Measurements from ENCODE around the gene FEM1B.

The FEM1B gene

DNA sequence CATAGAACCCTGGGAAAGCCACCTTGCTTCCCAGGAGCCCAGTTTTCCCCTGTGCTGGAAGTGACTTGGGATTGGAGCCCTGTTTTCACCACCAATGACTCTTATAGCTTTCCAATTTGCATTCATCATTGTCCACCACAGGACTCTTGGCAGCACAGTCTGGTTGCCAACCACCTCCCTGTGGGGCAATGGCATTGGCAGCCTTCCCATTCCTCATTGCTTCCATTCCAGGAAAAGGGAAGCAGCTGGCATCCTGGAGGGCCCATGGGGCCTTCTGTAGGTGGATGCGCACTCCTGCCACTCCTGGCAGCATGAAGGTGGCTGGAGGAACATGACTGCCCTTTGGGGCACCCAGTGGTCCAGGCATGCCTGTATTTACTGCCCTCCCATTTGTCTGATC, 57.7 kb downstream of the FEM1B start:
- H3K27ac ChIP-seq (ENCODE audit: low read depth, low read length): no peak overlapping the region
- no peaks in the 10 kb centered on the region for H3K36me3 ChIP-seq (ENCODE audit: control insufficient read depth in 1 of 2, insufficient read depth in 2 of 2, low read length in 2 of 2)
- no peaks in the 10 kb centered on the region for H3K4me1 ChIP-seq (ENCODE audit: control insufficient read depth in 1 of 2, insufficient read depth in 2 of 2, low read length in 2 of 2)
- H3K27me3 ChIP-seq (ENCODE audit: control insufficient read depth in 1 of 2, insufficient read depth in 2 of 2, low read length in 2 of 2): no peaks in the 10 kb centered on the region
- no peaks in the 10 kb centered on the region for H3K9me3 ChIP-seq (ENCODE audit: control insufficient read depth in 1 of 2, low read length in 2 of 2)
- H3K4me3 ChIP-seq (ENCODE audit: low read depth in 1 of 2, low read length in 2 of 2): no peak overlapping the region
- no peak overlapping the region for H3K9ac ChIP-seq (ENCODE audit: low read depth in 1 of 2, low read length in 2 of 2)

DNA sequence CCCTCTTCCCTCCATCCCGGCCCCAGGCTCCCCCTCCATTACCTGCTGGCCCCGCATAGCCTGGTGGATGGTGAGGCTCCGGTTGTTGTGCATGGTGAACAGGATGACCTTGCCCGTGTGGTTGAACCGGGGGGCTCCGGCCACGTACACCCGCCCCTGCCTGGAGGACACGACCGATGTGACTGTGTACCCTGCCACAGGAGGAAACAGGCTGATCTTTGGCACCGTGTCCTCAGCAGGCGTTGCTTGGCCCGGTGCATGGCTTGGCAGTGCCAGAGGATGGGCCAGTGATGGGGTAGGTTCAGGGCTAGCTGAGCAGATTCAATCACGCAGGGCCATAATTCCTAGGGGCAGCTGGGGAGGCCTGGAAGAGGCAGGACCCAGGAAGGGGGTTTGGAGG, 58.1 kb downstream of the FEM1B start:
- H3K27me3 ChIP-seq (ENCODE audit: control insufficient read depth in 1 of 2, insufficient read depth in 2 of 2, low read length in 2 of 2): no peaks in the 10 kb centered on the region
- H3K27ac ChIP-seq (ENCODE audit: low read depth, low read length): no peak overlapping the region
- H3K9ac ChIP-seq (ENCODE audit: low read depth in 1 of 2, low read length in 2 of 2): no peak overlapping the region
- no peaks in the 10 kb centered on the region for H3K36me3 ChIP-seq (ENCODE audit: control insufficient read depth in 1 of 2, insufficient read depth in 2 of 2, low read length in 2 of 2)
- H3K4me3 ChIP-seq (ENCODE audit: low read depth in 1 of 2, low read length in 2 of 2): no peak overlapping the region
- no peaks in the 10 kb centered on the region for H3K9me3 ChIP-seq (ENCODE audit: control insufficient read depth in 1 of 2, low read length in 2 of 2)
- no peaks in the 10 kb centered on the region for H3K4me1 ChIP-seq (ENCODE audit: control insufficient read depth in 1 of 2, insufficient read depth in 2 of 2, low read length in 2 of 2)

DNA sequence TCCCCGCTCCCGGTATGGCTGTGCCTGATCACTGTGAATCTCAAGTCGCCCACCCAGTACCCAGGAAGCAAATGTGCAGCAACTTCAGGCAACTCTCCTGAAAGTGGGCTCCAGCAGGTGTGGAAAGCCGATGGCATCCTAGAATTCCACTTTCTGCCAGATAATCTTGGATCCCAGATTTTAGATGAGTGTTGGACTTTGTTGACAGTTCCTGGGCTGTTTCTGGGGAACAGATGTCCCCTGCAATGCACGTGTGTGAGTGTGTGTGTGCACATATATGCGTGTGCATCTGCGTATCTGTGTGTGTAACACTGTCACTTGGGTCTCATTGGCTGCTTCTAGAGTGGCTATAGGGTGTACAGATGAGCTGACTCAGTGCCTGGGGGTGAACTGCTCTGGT, 59.0 kb downstream of the FEM1B start:
- Histone ChIP-seq H3K4me1 (ENCODE audit: control insufficient read depth in 1 of 2, insufficient read depth in 2 of 2, low read length in 2 of 2) (no peaks in the 10 kb centered on the region), H3K27me3 (ENCODE audit: control insufficient read depth in 1 of 2, insufficient read depth in 2 of 2, low read length in 2 of 2) (no peaks in the 10 kb centered on the region), H3K9me3 (ENCODE audit: control insufficient read depth in 1 of 2, low read length in 2 of 2) (no peaks in the 10 kb centered on the region), H3K4me3 (ENCODE audit: low read depth in 1 of 2, low read length in 2 of 2) (no peak overlapping the region), H3K27ac (ENCODE audit: low read depth, low read length) (no peak overlapping the region), H3K36me3 (ENCODE audit: control insufficient read depth in 1 of 2, insufficient read depth in 2 of 2, low read length in 2 of 2) (no peaks in the 10 kb centered on the region), H3K9ac (ENCODE audit: low read depth in 1 of 2, low read length in 2 of 2) (no peak overlapping the region)

DNA sequence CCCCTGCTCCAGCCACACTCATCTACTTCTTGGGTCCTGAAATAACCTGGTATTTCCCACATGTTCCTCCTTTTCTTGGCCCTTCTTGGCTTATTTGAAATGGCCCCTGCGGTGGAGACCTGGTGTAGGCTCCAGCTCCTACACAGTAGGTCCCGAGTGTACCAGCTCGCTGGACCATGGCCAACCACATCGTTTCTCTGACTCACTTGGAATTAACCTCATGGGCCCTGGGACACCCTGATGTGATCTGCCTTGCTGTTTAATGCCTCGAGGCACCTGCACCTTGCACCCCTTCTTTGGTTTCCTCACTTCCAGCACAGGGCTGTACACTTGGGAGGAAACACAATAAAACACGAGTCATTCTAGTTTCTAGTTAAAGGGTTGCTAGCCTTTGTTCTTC, 60.3 kb downstream of the FEM1B start:
- no peak overlapping the region for H3K27ac ChIP-seq (ENCODE audit: low read depth, low read length)
- H3K4me1 ChIP-seq (ENCODE audit: control insufficient read depth in 1 of 2, insufficient read depth in 2 of 2, low read length in 2 of 2): peaks cover 0 to 5% of the 10 kb centered on the region in 2 donors
- no peaks in the 10 kb centered on the region for H3K9me3 ChIP-seq (ENCODE audit: control insufficient read depth in 1 of 2, low read length in 2 of 2)
- no peaks in the 10 kb centered on the region for H3K36me3 ChIP-seq (ENCODE audit: control insufficient read depth in 1 of 2, insufficient read depth in 2 of 2, low read length in 2 of 2)
- no peak overlapping the region for H3K4me3 ChIP-seq (ENCODE audit: low read depth in 1 of 2, low read length in 2 of 2)
- H3K27me3 ChIP-seq (ENCODE audit: control insufficient read depth in 1 of 2, insufficient read depth in 2 of 2, low read length in 2 of 2): no peaks in the 10 kb centered on the region
- no peak overlapping the region for H3K9ac ChIP-seq (ENCODE audit: low read depth in 1 of 2, low read length in 2 of 2)

DNA sequence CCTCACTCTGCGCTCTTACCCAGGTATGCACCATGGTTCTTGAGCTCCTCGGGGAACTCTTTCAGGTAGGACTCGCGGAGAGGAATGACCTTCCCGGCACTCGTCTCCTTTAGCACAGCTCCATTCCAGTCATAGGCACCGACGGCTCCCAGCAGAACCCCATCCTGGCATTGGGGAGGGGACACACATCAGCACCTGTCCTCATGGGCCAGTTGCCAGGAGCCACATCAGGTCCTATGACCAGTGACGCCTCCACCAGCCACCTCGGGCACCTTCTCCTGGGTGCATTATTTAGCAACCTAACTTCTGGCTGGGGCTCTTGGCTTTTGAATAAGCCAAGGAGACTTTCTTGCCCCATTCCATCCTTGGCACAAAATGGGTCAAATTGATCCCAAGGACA, 61.9 kb downstream of the FEM1B start:
- peaks cover 0 to 5% of the 10 kb centered on the region in 2 donors for H3K4me1 ChIP-seq (ENCODE audit: control insufficient read depth in 1 of 2, insufficient read depth in 2 of 2, low read length in 2 of 2)
- no peaks in the 10 kb centered on the region for H3K27me3 ChIP-seq (ENCODE audit: control insufficient read depth in 1 of 2, insufficient read depth in 2 of 2, low read length in 2 of 2)
- H3K4me3 ChIP-seq (ENCODE audit: low read depth in 1 of 2, low read length in 2 of 2): no peak overlapping the region
- no peaks in the 10 kb centered on the region for H3K36me3 ChIP-seq (ENCODE audit: control insufficient read depth in 1 of 2, insufficient read depth in 2 of 2, low read length in 2 of 2)
- H3K9me3 ChIP-seq (ENCODE audit: control insufficient read depth in 1 of 2, low read length in 2 of 2): no peaks in the 10 kb centered on the region
- H3K27ac ChIP-seq (ENCODE audit: low read depth, low read length): no peak overlapping the region
- no peak overlapping the region for H3K9ac ChIP-seq (ENCODE audit: low read depth in 1 of 2, low read length in 2 of 2)

DNA sequence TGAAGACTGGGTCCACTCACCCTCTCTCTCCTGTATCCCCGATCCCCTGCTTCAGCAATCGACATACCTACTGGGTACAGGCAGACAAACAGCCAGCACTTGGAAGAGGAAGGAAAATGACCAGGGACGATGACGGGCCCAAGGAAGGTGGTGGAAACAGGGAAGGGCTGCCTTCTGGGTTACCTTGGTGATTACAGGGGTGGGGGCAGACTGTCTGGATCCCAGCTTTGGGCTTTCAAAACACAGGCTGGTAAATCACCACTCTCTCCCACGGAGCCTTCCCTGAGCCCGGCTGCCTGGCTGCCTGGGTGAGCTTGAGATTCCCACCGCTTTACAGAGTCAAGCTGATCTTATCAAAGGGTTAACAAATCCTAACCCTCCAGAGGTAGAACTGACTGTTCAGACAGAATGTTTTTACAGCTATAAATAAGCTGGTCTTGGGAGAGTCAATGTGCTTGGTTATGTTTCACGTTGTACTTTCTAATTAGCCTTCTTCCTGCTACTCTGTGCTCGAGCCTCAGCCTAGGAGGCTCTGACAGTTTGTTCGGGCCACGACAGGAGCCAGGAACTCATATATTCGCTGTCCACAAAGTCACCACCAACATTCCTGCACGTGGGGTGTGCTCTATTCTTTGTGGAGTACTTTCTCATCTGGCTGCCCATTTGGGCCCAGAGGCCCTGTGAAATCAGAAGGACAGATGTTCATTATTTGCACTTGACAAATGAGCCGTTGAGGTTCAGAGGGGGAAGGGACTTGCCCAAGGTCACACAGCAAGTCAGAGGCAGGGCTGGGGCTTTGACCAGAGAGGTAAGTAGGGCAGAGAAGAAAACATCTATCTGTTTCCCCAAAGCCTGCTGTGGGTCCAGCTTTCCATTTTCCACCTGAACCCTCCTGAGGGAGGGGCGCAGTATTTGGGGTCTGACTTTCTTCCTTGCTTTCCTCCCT, 63.5 kb downstream of the FEM1B start:
- no peaks in the 10 kb centered on the region for H3K36me3 ChIP-seq (ENCODE audit: control insufficient read depth in 1 of 2, insufficient read depth in 2 of 2, low read length in 2 of 2)

DNA sequence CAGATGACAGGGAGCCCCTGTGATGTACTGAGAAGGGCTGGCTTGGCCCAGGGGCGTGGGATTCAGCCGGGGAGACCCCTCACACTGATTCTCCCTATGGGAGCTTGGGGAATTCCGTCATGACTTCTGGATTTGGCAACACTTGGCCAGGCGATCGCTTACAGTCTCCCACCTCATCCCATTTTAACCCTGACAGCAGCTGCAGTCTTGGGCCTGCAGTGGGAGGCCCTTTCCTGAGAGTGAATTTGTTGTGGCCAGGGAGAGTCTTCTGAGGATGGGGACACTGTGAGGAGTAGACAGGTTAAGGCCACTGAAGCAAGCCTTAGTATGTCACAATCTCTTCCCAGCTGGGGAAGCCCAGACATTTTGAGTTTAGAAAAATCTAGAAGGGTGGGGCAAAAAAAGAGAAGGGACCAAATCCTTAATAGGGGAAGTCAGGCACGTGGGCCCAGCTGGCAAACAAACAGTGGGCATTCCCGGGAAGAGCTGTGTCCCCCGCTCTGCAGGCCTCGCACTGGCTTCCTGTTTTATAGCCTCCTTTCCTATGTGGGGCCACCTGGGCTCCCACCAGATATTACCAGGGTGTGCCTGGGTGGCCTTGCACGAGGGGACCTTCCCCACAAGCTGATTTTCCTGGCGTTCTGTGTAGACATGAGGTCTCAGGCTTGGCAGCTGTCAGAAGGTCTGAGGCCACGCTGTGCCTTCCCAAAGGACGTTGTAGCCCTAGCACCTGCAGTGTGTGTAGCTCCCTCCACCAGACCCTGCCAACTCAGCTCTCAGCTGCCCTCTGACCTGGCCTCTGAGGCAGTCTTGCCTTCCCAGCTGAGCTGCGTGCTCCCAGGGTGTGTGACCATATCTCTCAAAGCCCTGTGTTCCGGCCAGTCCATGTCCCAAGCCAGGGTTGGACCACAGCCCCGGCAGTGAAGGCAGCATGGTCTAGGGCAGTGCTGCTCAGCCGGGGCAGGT, 64.5 kb downstream of the FEM1B start:
- Histone ChIP-seq H3K27ac (ENCODE audit: low read depth, low read length) (no peak overlapping the region), H3K4me3 (ENCODE audit: low read depth in 1 of 2, low read length in 2 of 2) (no peak overlapping the region), H3K4me1 (ENCODE audit: control insufficient read depth in 1 of 2, insufficient read depth in 2 of 2, low read length in 2 of 2) (peaks cover 0 to 5% of the 10 kb centered on the region in 2 donors)

More for the DNA sequence above, 63.5 kb downstream of the FEM1B start:
- Histone ChIP-seq H3K4me3 (ENCODE audit: low read depth in 1 of 2, low read length in 2 of 2) (no peak overlapping the region), H3K27me3 (ENCODE audit: control insufficient read depth in 1 of 2, insufficient read depth in 2 of 2, low read length in 2 of 2) (no peaks in the 10 kb centered on the region), H3K4me1 (ENCODE audit: control insufficient read depth in 1 of 2, insufficient read depth in 2 of 2, low read length in 2 of 2) (peaks cover 0 to 5% of the 10 kb centered on the region in 2 donors), H3K27ac (ENCODE audit: low read depth, low read length) (no peak overlapping the region), H3K9me3 (ENCODE audit: control insufficient read depth in 1 of 2, low read length in 2 of 2) (no peaks in the 10 kb centered on the region), H3K9ac (ENCODE audit: low read depth in 1 of 2, low read length in 2 of 2) (no peak overlapping the region)

DNA sequence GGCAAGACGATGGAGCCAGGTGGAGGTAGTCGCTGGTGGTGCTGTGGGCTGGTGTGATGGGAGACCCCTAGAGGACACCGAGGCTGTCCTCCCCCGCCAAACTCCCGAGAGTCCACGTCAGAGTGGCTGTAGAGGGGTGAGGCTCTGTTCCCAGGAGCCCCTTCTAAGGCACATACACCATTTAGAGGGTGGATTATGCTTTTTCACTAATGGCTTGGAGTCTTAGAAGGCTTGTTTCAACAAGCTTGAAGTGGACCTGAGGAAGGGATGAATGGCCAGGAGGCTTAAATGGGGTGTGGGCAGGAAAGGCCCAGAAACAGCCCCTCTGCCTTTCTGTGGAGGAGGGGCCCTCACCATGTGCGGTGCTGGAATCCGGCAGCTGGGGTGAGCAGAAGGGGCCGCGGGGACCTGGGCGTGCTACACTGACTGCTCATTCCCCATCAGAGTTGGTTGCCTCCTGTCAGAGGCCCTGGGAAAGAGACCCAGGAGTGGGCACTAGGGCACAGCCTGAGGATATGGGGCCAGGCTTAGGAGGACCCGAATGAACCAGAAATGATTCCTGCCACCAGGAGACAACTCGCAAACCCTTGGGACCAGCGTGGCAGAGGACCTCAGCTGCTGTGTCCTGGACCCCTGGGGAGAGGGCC, 66.2 kb downstream of the FEM1B start:
- Histone ChIP-seq H3K9ac (ENCODE audit: low read depth in 1 of 2, low read length in 2 of 2) (no peak overlapping the region), H3K36me3 (ENCODE audit: control insufficient read depth in 1 of 2, insufficient read depth in 2 of 2, low read length in 2 of 2) (no peaks in the 10 kb centered on the region), H3K4me1 (ENCODE audit: control insufficient read depth in 1 of 2, insufficient read depth in 2 of 2, low read length in 2 of 2) (peaks cover 0 to 5% of the 10 kb centered on the region in 2 donors), H3K27ac (ENCODE audit: low read depth, low read length) (no peak overlapping the region), H3K4me3 (ENCODE audit: low read depth in 1 of 2, low read length in 2 of 2) (no peak overlapping the region), H3K27me3 (ENCODE audit: control insufficient read depth in 1 of 2, insufficient read depth in 2 of 2, low read length in 2 of 2) (peaks cover 0 to 3% of the 10 kb centered on the region in 2 donors), H3K9me3 (ENCODE audit: control insufficient read depth in 1 of 2, low read length in 2 of 2) (no peaks in the 10 kb centered on the region)

More for the DNA sequence above, 64.5 kb downstream of the FEM1B start:
- H3K9me3 ChIP-seq (ENCODE audit: control insufficient read depth in 1 of 2, low read length in 2 of 2): no peaks in the 10 kb centered on the region
- H3K9ac ChIP-seq (ENCODE audit: low read depth in 1 of 2, low read length in 2 of 2): no peak overlapping the region
- H3K36me3 ChIP-seq (ENCODE audit: control insufficient read depth in 1 of 2, insufficient read depth in 2 of 2, low read length in 2 of 2): no peaks in the 10 kb centered on the region
- H3K27me3 ChIP-seq (ENCODE audit: control insufficient read depth in 1 of 2, insufficient read depth in 2 of 2, low read length in 2 of 2): no peaks in the 10 kb centered on the region

DNA sequence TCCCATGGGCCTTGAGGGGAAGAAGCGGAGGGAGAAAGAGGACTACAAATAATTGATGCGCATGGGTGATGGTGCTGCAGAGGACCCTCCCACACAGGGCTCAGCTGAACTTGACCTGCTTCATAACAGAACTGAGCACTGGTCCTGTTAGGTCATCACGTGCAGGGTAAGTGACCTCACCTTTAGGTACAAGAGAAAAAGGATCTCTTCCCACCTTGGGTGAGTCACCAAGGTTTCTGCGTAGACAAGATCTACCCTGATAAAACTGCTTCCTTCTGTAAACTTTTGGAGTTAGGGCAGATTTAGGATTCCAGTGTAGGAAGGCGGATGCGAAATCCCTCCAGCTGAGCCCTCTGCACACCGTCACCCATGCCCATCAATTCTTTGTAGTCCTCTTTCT, 67.1 kb downstream of the FEM1B start:
- no peaks in the 10 kb centered on the region for H3K36me3 ChIP-seq (ENCODE audit: control insufficient read depth in 1 of 2, insufficient read depth in 2 of 2, low read length in 2 of 2)
- no peak overlapping the region for H3K4me3 ChIP-seq (ENCODE audit: low read depth in 1 of 2, low read length in 2 of 2)
- H3K9me3 ChIP-seq (ENCODE audit: control insufficient read depth in 1 of 2, low read length in 2 of 2): no peaks in the 10 kb centered on the region
- peaks cover 0 to 4% of the 10 kb centered on the region in 2 donors for H3K27me3 ChIP-seq (ENCODE audit: control insufficient read depth in 1 of 2, insufficient read depth in 2 of 2, low read length in 2 of 2)
- H3K4me1 ChIP-seq (ENCODE audit: control insufficient read depth in 1 of 2, insufficient read depth in 2 of 2, low read length in 2 of 2): peaks cover 0 to 5% of the 10 kb centered on the region in 2 donors
- H3K9ac ChIP-seq (ENCODE audit: low read depth in 1 of 2, low read length in 2 of 2): no peak overlapping the region
- H3K27ac ChIP-seq (ENCODE audit: low read depth, low read length): no peak overlapping the region

Data from duodenal mucosa (tissue), 2 donors.